RWPE1 (cell line): ENCODE results near the gene VGLL4.
A peak's percentile ranks its signal among the peaks of the same experiment; 100 is the strongest.

Source experiments
- CTCF ChIA-PET: fragments of 350-600 bp; sonication (Branson Sonifier 250); formaldehyde crosslinking; extraction: SDS; loops from one replicate; lab custom pipeline; 2021; lab: Yijun Ruan, JAX
- POLR2A ChIA-PET: fragments of 400-600 bp; formaldehyde crosslinking; extraction: SDS; loops from one replicate; lab custom pipeline; 2020; ENCODE audit warnings: antibody characterized with exemption; ENCODE audit not compliant: low non-redundant PET; lab: Yijun Ruan, JAX
- DNase-seq: peaks from one replicate; pipeline ENCODE4 v3.0.0; 2012; ENCODE audit warnings: low spot score
- H3K27ac ChIP-seq: fragments of 450-650 bp; 2 replicates; pipeline ENCODE4 v1.5.1; 2017
- CTCF ChIP-seq: fragments of 450-650 bp; conservative IDR thresholded peaks from 2 replicates; pipeline ENCODE4 v1.5.1; 2017; ENCODE audit warnings: low read depth, mild to moderate bottlenecking

The VGLL4 gene

DNA sequence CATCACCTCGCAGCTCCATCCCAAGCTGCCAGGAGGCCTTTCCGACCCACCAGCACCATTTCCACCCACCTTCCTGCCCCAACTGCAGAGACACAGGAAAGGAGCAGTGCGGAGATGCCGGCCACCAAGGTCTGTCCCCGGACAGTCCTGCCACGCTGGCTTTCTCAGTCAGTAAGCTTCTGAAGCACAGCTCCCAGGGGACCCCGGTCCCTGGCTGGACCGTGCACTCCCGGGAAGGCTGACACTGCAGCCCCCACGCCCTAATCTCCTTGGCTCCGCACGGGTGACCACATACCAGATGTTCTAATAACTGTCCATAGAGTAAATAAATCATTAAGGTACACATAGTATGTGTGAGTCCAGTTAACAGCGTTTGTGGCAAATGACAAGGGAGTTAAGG, 73.5 kb downstream of the VGLL4 start:
- ChIA-PET POLR2A (no interaction called here), CTCF (interaction anchor here (1.4 kb wide), 1 partner anchor 30 kb away, joined by 4 read pairs; no protein-coding TSS in a partner anchor)
- no peak for TF ChIP-seq CTCF
- DNase-seq = no peak
- H3K27ac ChIP-seq = peak overlapping the region; percentile 99

DNA sequence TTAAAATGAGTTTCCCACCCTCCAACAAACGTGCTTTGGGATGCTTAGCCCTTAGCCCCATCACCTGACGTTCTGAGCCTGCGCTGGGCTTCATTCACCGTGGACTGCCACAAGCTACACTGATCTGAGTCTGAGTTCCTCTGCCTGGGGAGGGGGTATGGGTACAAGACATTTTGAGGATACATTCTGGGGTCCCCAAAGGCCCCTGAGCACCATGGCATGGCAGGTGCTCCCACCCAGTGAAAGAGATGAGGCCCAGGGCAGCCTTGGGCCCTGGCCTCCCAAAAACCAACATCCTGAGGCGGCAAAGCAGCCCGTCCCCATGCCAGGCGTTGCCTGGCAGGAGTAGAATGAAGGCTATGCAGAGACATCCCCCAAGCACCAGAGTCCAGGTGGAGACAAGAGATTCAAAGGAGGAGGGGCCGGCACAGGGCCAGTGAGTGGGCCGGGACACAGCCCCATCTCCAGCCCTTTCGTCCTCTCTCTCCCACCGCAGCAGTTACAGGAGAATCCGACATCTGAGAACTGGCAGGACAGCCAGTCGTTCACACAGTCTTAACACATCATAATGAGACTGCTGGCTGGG, 74.5 kb downstream of the VGLL4 start:
- DNase-seq = no peak
- TF ChIP-seq CTCF = no peak
- peak overlapping the region; percentile 99 for H3K27ac ChIP-seq
- ChIA-PET POLR2A (no interaction called here), CTCF (interaction anchor here (0.5 to 1.4 kb wide), 2 partner anchors 21 to 31 kb away, joined by 3 to 4 read pairs; no protein-coding TSS in a partner anchor)

- H3K27ac ChIP-seq = peak overlapping the region; percentile 99
- peak; percentile 82 for DNase-seq
- TF ChIP-seq CTCF = no peak
- CTCF ChIA-PET = interaction anchor here (0.5 kb wide), 1 partner anchor 20 kb away, joined by 3 read pairs; no protein-coding TSS in a partner anchor
- POLR2A ChIA-PET = interaction anchor here (0.6 kb wide), 1 partner anchor 16 kb away, joined by 3 read pairs; no protein-coding TSS in a partner anchor
Measured at GRCh38 chr3:11568503-11569155, 75.1 kb downstream of the VGLL4 start.

DNA sequence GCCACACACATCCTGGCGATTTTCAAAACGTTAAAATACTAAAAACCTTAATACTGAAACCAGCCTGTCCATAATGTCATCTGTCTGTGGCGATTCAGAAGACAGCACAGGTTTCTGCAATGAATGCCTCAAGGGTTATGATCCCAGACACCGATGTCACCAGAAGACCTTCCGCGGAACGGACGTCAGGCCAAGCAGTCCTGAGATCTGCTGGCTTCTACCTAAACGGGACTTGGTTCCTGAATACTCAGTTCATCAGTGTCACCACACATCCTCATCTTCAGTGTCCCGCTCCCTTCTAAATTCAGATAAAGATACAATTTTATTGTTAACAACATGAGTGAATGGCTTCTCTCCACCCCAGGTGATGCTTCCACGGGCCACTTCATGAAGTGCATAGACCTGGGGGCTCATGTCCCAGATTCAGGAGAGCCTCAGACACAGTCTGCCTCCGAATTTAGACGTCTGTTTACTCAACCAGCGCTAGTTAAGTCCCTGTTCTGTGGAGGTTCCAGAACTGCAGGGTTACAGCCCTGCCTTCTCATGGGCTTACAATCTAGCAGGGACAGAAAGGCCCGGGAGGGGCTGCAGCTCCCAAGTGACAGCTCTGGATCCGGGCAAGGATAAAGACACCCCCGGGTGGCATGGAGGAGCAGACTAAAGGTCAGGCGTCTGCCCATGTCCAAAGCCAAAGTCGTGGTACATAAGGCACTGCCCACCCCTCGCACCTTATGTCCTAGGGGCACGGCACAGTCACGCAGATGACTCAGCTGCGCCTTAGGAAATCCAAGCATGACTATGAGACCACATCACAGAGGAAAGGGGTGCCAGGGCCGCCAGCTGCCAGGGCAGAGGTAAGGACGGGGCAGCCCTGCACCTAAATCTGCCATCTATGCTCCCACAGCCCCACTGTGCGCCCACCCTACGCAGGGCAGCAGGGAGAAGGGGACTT, 75.9 kb downstream of the VGLL4 start:
- CTCF ChIA-PET = no interaction called here
- peak; percentile 85 for DNase-seq
- peak overlapping the region; percentile 99 for H3K27ac ChIP-seq
- TF ChIP-seq CTCF = no peak
- POLR2A ChIA-PET = no interaction called here

DNA sequence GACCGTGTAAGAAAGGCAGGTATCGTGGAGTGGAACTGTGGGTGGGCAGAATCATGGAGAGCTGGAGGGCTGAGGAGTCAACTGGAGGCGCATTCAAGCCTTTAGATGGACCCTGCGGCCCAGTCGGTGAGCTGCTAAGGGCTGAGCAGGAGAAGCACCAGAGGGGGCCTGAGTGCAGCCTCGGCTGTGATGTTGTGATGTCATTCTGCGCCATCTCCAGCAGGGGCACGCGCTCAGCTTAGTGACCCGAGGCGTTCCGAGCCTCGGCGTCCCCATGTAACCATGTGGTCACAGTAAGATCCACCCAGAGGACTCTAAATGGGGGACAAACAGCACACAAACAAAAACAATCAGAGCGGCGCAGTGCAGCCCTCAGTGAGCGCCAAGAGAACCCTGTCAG, 76.8 kb downstream of the VGLL4 start:
- ChIA-PET CTCF (interaction anchor here (0.5 kb wide), 1 partner anchor 86 kb away, joined by 3 read pairs; no protein-coding TSS in a partner anchor), POLR2A (no interaction called here)
- DNase-seq = no peak
- TF ChIP-seq CTCF = no peak
- peak overlapping the region; percentile 39 for H3K27ac ChIP-seq

DNA sequence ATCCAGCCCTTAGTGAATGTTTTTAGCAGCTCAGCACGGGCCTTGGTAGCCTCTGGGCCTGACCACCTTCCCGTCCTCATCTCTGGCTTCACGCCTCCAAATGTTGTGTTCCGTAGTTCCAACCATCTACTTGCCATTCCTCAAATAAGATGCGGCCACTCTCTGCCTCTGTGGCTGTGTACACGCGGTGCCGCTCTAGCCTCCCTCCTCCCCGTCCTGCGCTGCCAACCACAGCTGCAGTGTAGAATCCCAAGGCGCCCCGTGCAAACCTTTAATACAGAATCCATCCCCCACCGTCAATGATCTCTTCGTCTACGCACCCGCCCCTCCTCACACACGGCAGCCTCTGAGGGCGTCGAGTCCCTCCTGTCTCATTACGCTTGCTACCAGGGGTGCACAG, 77.2 kb downstream of the VGLL4 start:
- no peak for TF ChIP-seq CTCF
- no peak for DNase-seq
- ChIA-PET CTCF (interaction anchor here (0.5 kb wide), 1 partner anchor 86 kb away, joined by 3 read pairs; no protein-coding TSS in a partner anchor), POLR2A (no interaction called here)
- peak overlapping the region; percentile 39 for H3K27ac ChIP-seq
